ENCODE data around the gene ARHGAP27.
A peak's percentile ranks its signal among the peaks of the same experiment; 100 is the strongest.
"Not testable (repeated sequence)": the region's sequence is repeated elsewhere in the genome, so short reads cannot be mapped to it uniquely, and the experiment has no call there.

The ARHGAP27 gene

DNA sequence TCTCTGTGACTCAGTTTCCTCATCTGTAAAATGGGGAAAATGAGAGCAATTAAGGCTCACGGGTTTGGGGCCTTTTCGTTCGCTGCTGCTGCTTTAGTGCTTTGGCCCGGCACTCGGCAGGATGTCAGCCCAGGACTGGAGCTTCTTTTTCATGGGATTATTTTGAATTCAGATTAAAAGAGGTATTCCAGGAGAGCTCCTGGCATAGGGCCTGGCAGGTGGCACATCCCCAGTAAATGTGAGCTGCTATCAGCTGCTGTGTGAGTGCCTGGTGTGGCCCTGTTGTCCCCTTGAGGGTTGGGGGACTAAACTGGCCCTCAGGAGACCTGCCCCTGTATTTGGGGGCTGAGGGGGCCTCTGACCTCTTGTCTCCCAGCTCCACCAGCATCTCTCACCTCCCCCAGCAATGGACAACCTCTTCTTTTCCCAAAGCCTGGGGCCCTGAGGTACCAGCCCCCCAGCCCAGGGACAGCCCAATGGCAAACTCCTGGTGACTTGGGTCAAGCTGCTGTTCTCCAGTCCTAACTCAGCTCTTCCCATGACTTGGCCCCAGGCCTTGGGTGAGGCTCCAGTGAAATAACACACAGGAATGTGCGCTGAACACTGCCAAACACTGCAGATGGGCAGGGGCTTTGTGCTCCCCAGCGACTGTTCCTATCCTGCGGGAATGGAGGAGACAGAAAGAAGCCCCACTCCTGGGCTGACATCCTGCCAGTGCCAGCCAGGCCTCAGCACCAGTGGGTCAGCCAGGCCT is 14.4 kb upstream of the ARHGAP27 start:
- DNase-seq: not testable (repeated sequence)

DNA sequence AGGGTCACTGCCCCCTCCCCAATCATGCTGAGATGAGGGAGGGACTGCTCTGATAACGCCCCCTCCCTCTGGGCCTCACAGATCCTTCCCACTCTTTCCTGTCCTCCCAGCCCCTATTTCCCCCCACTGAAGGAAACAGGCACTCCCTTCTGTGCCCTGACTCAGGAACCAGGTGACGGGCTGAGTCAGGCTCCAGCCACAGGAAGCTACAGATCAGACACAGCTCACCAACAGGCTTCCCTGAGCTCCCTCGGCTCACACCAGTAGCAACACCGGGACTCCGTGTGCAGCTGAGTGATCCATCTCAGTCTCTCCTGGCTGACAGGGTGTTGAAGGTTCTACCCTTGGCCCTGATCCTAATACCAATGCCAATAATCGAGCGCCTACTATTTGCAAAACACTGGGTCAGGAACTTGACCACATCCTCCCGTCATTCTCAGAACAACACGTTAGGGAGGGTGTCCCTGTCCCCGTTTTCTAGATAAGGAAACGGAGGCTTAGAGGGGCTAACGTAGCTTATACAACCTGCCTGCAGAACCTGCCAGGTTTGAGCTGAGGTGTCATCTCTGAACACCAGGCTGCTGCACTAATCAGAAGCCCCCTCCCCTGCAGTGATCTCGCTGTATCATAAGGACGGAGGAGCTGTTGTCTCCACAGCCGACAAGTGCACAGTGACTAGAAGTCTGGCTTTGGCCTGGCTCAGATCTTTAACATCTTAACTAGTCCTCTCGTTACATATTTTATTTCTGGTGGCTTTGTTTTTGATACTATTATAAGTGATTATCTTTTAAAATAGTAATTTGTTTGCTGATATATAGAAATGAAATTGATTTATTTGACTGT is 13.5 kb upstream of the ARHGAP27 start:
- DNase-seq: not testable (repeated sequence)

DNA sequence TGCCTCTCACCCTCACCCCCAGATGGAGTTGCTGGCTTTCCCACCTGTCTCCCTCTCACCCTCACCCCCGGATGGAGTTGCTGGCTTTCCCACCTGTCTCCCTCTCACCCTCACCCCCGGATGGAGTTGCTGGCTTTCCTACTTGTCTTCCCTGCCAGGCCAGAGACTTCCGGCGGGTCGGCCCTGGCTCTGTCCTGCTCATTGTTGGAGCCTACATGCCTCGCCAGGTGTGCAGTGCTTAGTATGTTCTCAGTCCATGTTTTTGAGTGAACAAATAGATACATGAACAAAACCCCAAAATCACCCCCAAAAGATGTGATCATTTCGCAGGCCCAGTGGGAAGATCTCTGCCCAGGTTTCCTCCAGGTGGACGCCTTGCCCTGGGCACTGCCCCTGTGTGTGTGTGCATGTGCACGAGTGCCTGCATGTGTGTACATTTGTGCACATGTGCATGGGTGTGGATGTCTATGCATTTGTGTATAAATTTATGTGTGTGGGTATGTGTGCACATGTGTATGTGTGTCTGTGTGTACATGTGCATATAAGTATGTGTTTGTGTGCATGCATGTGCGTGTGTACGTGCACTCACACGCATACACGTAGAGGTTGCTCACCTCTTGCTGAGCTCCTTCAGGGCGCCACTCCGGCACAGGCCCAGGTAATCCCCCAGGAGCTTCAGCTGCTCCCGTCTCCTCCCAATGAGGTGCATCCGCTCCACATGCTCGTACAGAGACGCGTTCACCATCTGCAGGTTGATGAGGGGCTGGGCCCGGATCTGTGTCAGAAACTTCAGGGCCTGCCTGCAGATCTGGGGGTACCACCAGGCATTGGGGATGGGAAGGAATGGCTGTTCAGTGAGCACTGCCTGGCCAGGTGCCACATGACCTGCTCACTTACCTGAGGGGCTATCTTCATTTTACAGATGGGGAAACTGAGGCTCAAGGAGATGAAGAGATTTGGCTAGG is 12.5 kb upstream of the ARHGAP27 start:
- not testable (repeated sequence) for DNase-seq

DNA sequence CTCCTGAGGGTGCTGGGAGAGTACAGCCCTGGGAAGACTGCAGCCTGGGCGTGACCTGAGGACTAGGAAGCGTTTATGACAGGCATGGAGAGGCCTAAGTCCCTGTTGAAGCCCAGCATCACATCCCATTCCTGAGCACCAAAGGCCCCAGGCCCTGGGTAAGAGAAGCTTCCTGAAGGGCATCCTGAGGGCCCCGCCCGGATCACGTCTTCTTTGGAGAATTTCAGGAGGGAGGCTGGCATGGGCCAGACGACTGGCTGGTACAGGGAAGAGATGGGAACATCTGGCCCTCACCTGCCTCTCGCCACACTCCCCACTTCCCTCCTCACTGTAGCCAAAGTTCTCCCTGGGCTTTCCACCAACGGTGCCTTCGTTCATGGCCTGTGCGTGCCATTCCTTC is 11.6 kb upstream of the ARHGAP27 start:
- not testable (repeated sequence) for DNase-seq

DNA sequence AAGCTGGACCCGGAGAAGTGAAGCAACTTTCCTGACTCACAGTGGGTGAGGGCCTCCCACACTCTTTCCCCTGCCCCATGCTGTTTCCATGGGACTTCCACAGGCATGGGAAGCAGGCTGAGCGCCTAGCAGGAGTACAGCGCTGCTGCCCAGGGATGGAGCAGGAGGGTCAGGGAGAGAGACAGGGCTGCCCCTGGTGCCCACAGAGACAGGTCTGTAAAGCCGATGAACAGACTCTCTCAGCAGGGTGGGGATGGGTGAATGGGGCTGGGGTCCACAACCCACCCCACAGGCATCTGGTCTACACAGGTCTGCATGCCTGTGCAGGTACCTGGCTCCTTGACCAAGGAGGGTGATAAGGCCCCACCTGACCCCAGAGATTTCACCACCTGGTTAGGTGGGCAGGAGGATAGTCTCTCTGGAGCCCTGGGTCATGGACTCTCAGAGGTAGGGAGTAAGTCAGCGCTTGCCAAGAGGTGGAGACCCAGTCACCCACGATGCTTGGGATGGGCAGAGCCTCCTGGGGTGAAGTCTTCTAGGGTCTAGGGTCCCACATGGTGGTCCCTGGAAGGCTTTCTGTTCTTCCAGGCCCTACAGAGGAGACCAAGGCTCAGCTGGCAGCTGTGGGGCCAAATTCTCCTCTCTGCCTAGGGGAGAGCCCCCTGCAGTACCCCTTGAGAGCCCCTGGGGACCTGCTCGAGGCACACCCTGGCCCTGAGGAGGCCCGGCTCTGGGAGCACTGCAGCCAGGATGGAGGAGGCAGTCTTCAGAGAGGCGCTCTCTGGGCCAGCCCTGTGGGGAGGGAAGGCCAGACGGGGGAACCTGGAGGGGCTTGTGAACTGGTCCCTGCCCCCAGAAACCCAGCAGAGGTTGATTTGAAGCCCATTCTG is 10.9 kb upstream of the ARHGAP27 start:
- not testable (repeated sequence) for DNase-seq

DNA sequence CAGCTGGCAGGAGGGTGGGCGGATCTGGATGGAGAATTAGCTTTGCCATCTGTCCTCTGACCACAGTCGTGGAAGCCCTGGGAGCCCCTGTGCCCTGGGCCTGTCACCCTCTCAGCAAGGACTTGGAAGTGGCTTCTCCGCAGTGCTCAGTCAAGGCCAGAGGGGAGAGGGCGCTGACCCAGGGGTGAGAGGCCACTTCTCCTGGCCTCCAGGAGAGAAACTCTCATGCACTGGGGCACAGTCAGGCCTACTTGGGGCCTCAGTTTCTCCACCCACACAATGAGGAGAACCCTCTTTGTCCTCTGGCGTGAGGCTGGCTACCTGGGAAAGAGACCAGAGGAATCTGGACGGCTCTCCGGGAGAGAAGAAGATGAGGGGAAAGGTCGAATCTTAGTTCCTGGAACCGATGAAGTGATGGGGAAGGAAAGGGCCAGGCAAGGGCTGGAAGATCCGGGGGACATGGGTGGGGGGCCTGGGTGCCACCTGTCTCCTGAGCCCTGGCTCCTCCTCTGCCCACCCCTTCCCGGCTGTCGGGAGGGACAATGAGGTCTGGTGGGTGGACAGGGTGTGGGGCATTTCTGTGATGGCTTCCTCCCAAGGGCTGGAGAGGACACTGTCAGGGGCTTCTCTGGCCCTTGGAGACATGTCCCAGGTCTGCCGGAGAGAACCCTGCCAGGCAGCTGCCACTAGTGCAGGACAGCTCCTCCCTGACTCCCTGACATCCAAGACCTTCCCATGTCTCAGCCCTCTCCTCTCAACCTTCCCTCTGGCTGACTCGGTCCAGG is 9.0 kb upstream of the ARHGAP27 start:
- DNase-seq: no peak

DNA sequence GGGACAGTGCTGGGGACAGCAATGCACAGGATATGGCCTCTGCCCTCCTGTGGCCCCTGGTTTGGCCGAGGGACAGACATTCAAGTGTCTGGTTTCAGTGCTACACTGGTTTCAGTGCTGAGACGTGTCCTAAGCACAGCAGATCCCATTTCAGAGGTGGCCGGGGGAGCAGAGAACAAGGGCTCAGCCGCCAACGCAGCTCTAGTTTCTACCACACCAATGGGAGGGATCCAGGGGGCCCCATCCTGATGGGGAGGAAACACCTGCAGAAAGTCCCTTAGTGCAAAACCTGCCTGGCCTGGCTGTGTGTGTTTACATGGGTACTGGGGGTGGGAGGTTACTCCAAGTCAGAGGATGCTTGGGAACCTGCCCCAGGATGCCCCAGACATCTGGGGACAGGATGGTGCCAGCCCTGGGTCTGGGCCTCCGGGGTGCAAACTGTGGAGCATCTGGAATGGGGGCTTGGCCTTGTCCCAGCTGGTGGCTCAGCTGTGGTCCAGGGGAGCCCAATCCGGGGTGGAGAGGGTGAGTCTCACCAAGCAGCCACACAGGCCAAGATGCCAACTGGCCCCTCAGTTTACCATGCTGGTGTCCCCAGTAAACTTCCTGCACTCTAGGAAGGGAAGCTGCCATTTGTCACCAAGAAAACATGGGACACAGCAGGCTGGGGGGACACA is 8.3 kb upstream of the ARHGAP27 start:
- DNase-seq: not testable (repeated sequence)

DNA sequence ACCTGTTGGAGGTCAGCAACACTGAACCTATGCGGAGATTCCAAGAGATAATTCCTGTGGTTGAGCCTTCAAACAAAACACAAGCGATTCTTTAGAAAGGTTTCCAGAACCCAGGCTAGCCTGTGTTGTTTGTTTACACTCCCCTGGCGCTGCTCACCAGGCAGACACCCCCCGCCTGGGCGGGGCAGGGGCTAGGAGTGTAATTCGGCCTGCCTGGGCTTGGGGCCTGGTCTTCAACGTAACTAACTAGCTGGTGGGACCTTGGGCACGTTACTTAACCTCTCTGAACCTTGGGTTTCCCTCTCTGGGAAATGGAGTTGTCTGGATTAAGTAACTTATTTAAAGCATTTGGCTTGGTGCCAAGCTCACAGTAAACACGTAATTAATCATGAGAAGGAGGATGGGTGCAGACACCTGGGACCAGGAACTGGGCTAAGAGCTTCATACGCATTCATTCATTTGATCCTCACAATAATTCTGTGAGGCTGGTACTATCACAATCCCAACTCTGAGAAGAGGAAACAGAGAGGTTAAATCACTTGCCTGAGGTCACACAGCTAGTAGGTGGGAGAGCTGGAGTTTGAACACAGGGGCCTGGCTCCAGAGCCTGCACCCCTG is 7.6 kb upstream of the ARHGAP27 start:
- no peak for DNase-seq

DNA sequence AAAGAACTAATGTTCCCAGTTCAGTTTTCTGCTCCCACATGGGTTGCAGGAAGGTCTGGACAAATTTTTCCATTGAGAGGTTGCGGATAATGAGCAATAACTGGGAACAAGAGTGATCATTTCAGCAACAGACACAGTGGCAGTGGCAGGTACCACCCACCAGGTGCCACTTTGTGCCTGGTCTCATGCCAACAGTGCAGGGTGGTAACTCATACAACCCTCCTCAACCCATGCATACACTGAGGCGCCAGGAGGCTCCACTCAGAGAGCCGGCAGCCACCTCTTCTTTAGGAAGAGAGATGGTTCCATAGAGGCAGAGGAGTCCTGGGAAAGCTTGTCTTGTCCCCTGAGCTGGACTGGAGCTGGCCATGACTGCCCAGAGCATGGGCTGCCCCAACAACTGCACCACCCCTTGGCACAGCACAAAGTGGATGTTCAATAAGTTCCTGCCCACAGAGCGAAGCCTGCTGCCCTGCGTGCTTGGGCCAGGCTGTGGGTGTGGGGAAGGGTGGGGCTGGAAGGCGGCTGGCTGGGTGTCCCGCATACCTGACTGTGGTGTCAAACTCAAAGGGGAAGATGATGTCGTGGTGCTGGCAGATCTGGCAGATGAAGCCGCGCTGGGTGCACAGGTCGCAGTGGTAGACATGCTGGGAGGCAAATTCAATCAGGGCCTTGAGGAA is 6.4 kb upstream of the ARHGAP27 start:
- no peak for DNase-seq

DNA sequence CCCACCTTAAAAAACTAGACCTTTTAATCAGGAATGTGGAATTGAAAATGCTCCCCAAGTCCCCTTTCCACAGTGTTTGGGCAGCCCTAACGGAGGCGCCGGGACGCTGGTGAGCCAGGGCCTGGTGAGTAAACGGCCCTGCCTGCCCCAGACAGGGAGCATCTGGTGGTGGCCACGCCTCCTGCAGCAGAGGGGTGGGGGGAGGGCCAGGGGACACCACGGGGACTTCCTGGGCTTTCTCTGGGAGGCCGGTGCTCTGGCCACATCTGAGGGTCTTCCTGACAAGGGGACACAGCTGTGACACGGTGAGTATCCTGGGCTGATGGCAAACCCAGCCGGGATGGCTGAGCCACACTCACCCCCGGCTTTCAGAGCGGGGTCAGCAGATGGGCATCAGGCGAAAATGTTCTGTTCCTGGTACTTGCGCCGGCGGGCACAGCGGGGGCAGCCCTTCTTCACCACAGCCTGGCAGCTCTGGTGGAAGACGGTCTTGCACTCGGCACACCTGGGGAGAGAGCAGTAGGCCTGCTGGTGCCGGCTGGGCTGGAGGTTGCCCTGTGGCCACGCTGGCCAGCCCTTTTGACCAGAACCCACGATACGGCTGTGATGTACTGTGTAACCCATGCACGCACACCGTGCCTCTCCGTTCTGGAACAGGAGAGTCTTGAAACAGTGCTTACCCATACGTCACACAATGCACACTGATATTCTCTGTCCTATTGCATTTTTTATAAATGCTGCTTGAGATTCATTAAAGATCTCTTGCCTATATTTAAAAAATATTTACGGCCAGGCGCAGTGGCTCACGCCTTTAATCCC is 5.0 kb upstream of the ARHGAP27 start:
- no peak for DNase-seq

DNA sequence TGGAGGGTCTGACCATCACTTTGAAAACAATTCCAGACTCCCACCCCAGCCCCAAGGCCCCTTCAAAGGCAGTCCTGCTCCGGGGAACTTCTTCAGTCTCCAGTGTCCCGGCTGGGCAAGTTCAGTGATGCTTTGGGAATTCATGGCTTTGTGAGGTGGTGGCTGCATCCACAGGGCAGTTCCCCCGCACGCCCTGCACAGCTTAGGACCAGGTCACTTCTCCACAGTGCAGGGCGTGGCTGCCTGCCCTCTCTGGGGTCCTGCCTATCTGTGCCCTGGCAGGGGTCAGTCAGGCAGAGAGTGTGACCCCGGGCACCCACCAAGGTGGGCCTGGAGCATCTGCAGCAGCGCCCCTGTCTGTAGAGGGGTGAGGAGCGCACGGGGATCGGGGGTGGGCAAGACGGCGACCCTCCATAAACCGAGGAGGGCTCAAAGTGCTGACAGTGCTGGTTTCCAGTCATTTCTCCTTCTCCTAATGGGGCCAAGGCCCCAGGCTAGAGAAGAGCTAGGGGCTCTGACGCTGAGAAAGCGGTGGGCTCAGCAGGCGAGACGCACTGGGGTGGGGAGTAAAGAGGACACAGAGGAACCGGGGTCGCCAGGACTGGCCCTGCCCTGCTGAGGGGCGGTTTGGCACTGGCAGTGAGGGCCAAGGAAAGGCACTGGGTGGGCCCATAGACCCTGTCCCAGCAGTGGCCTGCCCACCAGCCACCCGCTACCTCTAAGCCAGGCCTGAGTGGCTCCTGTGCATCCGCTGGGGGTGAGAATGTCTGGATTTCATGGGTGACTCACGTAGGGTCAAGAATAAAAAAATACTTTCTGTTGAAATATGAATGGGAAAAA is 4.2 kb upstream of the ARHGAP27 start:
- DNase-seq: no peak

DNA sequence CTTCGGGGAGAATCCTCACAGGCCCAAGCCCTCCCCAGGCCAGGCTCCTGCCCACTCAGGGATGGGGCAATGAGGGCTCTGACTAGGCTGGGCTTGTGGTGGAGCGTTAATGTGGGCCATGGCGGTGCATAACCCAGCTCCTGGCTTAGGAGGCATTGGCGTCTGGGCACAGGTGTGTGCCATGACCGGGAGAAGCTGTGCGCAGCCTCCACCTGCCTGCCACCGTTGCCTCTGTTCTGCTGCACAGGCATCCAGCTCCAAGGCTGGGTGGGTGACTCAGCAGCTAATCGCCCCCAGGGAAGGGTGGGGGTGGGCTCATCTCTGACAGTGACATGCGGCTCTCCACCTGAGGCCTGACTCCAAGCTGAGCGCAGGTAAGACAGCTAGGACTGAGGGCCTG is 3.5 kb upstream of the ARHGAP27 start:
- DNase-seq: no peak

DNA sequence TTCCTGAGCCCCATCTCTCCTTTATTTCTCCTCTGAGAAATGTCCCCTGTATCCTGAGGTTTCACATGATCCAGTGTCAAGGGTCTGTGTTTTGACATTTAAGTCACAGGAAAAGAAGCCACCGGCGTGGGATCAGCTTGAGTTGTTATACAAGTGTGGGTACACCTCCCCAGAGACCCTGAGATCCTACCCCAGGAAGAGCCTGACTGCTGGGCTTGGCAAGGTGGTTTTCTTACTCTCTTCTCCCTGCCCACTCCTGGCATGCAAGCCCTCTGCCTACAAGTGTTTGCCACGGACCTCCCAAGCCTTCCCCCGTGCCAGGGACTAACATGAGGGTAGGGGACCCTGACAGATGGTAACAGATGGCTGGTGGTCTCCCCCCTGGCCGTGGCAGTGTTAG is 2.8 kb upstream of the ARHGAP27 start:
- no peak for DNase-seq

DNA sequence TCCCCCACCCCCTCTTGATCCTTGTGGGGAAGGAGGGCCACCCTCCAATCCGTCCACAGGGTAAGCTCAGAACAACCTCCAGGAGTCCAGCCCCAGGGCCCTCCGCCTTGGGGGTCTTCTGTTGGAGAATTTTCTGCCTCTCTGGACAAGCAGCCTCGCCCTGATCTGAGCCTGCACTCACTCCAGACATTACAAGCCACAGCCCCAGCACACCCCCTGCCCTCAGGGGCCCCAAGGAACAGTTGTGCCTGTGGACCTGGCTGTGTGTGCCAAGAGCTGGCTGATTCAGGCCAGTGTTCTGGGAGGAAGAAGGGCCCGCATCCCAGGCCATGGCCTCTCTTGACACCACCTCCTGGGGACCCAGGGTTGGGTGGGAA is 477 bp upstream of the ARHGAP27 start:
- no peak for DNase-seq

DNA sequence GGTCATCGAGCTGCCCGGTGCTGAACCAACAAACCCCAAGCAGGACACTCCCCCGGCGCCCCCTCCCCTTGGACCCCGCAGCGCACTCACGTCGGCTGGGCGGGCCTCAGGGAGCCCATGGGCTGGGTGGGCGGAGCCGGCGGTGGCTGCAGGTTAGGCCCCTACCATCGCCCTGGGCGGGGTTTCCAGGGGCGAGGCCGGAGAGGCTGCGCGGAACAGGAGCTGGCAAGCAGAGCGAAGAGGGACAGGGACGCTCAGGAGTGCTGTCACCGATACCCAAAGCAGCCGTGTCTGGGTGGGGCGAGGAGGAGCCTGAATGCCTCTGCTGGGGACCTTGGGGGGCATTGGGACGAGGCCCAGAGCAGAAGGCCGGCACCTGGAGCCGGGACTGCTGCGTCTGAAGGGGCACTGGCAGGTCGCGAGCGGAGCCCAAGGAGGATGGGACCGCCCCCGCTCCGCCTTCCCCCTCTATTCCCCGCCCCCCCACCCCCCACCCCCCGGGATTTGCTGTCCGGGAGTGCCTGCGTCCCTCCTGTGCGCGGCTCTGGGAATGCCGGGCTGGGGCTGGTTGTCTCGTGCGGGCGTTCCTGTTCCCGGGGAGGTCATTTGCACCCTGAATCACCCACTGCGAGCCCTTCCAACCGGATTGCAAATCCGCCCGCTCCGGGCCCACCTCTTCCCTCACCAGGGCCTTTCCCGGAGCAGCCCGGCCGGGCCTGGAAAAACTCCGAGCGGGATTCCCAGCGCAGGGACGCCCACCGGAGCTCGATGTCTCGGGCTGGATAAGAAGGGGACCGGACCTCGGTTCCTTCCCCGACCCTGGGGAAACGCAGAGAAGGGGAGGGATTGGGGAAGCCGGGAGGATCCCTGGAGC is 902 bp downstream of the ARHGAP27 start:
- DNase-seq: peak; percentile 43

DNA sequence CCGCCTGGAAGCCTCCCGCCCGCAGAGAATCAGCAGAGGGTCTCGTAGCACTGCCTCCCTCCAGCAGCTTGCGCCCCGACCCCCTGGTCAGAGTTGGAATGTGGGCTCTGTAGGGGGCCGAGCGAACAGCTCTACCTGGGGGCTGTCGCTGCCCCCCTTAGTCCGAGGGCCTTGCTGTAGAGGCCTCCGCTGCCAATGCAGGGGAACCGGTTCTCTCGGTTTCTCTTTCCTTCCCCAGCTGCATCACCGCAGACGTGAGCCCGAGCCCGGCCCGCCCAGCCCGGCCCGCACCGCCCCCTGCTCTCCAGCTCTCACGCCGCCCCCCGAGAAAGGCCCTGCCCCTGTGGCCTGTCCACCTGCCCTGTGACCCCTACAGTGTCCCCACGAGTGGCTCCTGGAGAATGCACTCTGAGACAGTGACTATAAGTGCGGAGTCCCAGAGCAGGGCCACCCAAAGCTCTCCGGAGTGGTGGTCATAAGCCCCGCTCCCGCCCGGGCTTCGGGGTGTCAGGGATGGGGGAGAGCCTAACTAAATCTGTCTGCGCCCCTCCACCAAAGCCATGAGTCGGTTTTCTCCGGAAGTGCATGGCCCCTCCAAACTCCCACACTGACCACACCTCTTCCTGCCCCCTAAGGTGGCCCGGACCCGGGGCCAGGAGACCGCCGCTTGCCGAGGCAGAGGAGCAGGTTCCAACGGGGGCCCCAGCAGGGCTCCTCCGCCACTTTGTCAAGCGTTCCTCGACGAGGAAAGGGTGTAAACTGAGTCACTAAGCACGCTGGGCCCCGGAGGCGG is 1.7 kb downstream of the ARHGAP27 start:
- DNase-seq: no peak
